ENCODE data around the gene CHD9. TPM values are rescaled to one million over a fixed set of nuclear protein-coding genes. Genes with fewer than 3 reads are reported as not detected.
A peak's percentile ranks its signal among the peaks of the same experiment; 100 is the strongest.
"Not testable (repeated sequence)": the region's sequence is repeated elsewhere in the genome, so short reads cannot be mapped to it uniquely, and the experiment has no call there.

The CHD9 gene, protein sequence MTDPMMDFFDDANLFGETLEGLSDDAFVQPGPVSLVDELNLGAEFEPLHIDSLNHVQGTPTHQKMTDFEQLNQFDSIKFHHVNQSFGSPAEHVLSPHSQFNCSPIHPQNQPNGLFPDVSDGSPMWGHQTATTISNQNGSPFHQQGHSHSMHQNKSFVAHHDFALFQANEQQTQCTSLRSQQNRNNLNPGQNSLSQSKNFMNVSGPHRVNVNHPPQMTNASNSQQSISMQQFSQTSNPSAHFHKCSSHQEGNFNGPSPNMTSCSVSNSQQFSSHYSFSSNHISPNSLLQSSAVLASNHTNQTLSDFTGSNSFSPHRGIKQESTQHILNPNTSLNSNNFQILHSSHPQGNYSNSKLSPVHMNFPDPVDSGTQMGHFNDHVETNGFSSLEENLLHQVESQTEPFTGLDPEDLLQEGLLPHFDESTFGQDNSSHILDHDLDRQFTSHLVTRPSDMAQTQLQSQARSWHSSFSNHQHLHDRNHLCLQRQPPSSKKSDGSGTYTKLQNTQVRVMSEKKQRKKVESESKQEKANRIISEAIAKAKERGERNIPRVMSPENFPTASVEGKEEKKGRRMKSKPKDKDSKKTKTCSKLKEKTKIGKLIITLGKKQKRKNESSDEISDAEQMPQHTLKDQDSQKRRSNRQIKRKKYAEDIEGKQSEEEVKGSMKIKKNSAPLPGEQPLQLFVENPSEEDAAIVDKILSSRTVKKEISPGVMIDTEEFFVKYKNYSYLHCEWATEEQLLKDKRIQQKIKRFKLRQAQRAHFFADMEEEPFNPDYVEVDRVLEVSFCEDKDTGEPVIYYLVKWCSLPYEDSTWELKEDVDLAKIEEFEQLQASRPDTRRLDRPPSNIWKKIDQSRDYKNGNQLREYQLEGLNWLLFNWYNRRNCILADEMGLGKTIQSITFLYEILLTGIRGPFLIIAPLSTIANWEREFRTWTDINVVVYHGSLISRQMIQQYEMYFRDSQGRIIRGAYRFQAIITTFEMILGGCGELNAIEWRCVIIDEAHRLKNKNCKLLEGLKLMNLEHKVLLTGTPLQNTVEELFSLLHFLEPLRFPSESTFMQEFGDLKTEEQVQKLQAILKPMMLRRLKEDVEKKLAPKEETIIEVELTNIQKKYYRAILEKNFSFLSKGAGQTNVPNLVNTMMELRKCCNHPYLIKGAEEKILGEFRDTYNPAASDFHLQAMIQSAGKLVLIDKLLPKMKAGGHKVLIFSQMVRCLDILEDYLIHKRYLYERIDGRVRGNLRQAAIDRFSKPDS (N-terminal part only)
- 71.4 TPM for total RNA-seq

DNA sequence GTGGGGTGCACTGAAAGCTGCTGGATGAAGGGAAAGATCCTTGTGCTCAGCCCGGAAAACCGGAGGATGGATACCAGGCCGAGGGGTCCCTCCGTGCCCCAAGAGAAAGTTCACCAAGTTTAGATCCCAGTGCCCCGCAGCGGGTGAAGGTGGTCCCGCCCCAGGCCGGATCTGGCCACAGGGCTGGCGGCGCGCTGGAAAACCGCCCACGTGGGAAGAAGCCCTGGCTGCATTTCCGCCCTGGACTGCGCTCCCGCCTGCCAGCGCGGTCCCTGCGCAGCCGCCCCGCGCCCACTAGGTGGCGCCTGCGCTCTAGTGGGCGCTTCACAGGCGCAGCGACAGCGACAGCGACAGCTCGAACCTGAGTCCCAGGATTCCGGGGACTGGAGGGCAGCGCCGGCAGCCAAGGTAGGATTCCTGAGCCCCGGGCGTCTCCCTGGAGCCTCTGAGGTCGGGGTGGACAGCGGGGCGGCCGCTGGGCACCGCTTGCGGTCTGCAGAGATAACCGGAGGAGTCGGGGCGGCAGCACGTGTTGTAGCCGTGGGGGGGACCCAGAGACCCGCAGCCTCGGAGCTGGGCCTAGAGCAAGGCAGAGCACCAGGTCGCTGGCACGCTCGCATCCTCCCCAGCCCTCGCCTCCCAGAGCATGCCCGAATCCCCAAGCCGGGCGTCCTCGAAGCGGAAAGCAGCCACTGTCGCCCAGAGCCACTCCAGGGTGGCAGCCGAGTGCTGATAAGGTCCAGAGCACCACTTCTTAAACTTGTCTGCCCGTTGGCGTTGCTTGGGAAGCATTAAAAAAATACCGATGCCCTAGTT lies at the start of gene CHD9:
Gene CHD9 (plus strand): TSS at position 322 of the 816 bp plus-strand sequence. CDS start 101,099 bp downstream, outside the sequence.
- peak; percentile 82 for DNase-seq (ENCODE audit: low spot score)

DNA sequence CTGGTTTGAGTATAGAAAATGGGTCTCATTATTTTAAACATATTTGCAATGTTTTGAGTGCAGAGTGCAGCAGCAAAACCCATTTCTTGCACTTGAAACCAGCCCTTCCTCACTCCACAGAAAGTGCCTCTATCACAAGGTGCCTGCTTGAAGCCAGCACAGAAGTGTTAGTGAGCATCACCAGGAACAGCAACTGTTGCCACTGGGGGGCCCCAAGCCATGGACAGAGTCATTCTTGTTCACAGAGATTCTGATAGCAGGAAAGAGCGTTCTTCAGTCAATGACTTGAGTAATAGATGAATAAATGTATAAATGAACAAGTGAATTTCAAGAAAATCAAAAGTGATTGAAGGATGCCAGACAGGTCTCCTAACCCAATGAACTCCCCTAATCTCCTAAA lies 47.7 kb upstream of the CHD9 start:
- DNase-seq (ENCODE audit: low spot score) = no peak

DNA sequence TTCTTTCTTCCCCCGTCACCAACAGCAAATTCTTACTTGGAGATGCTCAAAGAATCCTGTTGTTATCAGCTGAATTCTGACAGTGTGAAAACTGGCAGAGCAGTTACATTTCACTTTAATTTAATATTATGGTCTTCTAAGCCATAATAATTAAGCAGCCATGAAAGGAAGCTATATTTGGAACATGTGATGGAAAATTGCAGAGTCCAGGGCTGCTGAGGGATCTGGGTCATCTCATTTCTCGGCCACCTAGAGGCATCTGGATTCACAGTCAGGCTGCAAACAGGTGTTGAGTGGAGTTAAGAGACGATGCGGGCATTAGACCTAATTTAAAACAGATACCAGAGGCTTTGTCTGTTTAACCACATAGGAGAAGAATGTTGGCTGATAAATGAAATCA lies 40.5 kb upstream of the CHD9 start:
- DNase-seq (ENCODE audit: low spot score) = no peak

DNA sequence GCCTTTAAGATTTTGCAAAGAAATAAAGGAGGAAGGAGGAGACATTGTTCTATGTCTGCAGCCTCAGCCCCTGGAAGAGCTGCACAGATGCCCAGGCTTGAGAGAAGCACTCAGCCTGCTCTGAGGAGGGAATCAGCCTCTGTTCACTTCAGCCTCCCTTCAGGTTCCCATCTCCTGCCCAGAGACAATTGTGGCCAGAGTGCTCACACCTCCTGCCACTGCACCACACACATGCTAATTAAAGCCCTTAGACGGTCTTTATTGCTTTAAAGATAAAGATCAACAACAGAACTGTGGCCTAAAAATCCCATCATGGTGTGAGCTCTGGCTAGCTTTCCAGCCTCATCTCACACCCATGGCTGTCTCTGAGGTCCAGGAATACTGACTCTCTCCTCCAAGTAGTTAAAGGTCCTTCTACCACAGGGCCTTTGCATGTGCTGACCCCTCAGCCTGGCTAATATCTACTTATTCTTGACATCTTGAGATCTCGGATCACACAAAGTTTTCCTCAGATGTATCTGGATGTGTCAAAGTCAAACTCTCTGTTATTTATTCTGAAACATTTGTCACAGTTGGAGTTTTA lies 35.9 kb upstream of the CHD9 start:
- DNase-seq (ENCODE audit: low spot score) = no peak

DNA sequence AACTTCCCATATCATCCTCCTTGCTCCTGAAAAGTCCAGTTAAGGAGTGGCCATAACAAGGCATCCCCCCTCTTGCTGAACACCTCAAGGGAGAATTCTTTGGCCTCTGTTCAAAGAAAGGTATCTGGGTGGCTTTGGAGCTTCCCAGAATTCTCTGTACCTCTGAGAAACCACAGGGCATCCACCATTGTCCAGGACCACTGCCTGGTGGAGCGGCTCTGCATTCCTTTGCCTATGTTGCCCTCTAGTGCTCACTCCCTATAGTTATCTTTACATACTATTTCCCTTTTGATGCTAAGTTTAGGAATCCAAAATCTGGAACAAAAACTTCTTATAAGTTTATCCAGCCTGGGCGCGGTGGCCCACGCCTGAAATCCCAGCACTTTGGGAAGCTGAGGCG lies 32.4 kb upstream of the CHD9 start:
- no peak for DNase-seq (ENCODE audit: low spot score)

DNA sequence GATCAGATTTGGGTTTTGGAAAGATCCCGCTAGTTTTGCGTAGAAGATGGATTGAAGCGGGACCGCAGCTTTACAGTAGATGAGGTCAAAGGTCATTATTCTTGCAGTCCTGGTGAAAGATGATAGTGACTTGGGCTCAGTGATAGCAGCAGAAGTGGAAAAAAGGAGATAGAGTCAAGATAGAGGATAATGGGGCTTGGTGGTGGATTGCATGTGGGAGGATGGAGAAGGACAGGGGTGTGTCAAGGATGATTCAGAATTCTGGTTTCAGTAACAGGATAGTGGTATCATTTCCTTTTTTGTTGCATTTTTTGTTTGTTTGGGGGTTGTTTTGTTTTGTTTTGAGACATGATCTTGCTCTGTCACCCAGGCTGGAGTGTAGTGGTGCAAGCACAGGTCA lies 30.7 kb upstream of the CHD9 start:
- DNase-seq (ENCODE audit: low spot score) = no peak

DNA sequence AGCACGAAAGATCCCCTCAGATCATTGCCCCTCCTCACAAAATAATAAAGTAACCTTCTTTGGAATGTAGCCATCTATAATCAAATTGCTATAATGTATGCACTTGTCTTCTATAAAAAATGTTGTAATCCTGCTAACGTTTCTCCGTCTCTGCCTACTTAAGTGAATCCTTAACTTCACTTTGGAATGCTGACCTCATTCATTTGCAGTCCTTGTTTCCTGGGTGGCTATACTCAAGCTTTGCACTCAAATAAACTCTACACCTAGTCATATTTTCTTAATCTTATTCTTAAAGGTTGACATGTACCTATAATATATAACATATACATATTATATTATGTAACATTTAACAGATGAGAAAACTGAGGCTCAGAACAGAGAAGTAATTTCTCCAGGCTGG lies 24.8 kb upstream of the CHD9 start:
- DNase-seq (ENCODE audit: low spot score) = no peak

DNA sequence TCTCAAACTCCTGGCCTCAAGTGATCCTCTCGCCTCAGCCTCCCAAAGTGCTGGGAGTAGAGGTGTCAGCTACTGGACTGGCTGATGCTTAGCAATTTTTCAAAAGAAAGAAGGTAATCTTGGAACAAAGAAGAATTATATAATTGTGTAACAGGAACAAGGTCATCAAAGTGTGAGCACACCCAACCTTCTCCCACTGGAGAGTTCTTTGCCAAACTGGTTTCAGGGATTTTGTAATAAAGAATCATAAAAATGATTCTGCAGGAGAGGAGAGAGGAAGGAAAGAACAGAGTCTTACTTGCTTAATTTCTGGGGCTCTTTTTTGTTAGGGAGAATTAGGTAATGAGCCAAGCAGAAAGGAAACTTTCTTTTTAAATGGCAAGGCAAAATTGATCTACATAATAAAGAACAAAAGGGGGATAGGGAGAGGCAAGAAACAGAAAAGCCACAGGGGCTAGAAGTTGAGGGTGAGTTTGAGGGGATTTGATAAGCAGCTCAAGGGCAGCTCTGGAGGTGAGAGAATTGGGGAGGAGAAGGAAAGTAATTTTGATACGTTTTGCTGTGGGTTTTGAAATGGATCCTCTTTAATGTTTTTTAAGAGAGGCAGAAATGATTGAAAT lies 23.4 kb upstream of the CHD9 start:
- DNase-seq (ENCODE audit: low spot score) = no peak

DNA sequence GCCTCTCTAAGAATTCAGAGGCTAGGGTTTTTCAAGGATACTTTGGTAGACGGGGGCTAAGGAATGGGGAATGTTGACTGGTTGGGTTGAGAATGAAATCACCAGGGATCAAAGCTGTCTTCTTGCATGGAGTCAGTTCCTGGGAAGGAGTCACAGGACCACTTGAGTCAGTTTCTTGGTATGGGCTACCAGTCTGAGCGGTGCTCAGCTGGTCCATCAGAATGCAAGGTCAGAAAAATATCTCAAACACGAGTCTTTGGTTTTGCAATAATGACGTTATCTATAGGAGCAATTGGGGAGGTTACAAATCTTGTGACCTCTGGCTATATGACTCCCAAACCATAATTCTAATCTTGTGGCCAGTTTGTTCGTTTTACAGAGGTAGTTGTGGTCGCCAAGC lies 20.5 kb upstream of the CHD9 start:
- DNase-seq (ENCODE audit: low spot score) = no peak

DNA sequence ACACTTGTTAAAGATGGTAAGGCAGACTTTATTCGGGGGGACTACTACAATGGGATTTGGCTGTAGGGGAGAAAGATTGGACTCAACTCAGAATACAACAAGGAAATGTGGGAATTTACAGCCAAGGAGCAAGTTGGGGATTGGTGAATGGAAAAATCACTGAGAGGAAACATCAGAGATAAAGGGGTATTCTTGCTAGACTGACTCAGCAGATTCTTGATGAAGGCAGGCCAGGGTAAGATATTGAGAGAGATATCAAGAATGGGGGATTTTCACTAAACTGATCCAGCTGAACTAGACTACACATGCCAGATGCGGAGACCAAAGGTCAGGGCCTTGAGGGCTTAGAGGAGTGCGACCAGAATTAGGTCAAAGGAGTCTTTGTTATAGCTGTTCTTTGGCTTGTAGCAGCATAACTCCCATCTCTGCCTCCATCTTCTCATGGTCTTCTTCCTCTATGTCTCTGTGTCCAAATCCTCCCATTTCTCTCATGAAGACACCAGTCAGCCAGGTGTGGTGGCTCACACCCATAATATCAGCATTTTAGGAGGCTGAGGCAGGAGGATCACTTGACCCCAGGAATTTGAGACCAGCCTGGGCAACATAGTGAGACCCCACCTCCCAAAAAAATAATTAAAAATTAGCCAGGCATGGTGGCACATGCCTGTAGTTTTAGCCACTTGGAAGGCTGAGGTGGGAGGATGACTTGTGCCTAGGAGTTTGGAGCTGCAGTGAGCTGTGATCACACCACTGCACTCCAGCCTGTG lies 19.4 kb upstream of the CHD9 start:
- no peak for DNase-seq (ENCODE audit: low spot score)

DNA sequence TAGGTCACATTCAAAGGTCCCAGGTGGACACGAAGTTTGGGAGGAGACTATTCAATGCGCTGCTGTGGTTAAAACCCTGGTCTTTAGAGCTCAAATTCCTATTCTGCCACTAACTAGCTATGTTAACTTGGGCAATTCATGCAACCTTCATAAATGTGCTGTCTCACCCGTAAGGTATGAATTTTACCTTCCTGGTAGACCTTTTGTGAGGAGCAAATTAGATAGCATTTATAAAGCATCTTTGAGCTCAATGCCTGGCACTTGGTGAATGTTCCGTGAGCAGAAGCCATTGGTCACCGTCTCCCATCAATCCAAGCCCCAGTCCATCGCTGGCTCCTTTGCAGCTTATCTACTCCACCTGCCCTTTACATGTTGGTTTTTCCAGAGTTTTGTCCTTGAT lies 18.7 kb upstream of the CHD9 start:
- DNase-seq (ENCODE audit: low spot score) = no peak

DNA sequence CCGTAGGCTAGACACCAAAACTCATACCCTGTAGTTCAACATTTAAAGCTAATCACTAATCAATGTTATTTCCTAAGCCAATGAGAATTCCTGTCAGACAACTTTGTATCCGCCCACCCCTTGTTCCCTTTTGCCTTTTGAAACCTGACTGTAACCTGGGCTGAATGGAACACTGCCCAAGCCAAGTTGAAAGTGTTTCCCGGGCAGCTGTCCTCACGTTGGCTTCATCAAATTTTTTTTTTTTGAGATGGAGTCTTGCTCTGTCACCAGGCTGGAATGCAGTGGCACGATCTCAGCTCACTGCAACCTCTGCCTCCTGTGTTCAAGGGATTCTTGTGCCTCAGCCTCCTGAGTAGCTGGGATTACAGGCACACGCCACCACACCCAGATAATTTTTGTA lies 18.1 kb upstream of the CHD9 start:
- not testable (repeated sequence) for DNase-seq (ENCODE audit: low spot score)

DNA sequence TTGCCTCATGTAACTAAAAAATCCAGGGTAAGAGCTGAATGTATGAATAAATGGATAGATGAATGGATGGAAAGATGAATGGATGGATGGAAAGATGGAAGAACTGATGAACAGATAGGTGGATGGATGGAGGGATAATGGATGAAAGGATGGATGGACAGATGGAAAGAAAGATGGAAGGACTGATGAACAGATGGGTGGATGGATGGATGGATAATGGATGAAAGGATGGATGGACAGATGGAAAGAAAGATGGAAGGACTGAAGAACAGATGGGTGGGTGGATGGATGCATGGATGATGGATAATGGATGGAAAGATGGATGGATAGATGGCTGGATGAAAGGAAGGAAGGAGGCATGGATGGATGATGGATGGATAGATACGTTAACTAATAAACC lies 14.0 kb upstream of the CHD9 start:
- no peak for DNase-seq (ENCODE audit: low spot score)

DNA sequence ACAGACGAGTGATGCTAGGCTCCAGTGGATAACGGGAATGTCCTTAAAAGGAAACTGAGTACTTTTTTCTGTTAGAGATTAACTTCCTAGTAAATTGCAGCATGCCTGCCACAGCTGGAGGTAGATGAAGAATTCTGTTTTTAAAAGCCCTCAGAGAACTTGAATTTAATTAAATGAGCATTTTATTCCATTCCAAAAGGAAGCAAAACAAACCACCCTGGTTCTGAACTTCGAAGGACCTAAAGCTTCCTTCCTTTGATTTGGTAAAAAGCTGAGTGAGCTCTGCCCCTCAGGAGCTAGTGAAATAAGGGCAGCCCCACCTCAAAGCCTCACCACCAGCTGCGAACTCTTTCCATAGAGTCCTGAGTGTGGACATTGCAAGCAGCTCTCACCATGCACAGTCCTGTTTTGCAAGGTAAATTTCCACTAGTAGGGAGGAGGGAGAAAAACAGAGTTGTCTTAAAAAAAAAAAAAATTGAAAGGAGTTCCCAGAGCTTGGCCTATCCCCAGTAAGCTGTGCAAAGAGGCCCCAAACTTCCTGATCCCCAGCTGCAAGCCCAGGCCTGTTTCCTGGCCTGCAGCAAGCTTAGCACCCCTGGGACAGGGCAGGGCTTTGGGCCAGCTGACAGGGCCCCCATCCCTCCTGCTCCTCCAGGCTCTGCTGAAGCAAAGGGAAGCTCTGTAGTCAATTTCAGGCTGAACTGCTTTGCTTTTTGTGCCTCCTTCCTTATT lies 13.3 kb upstream of the CHD9 start:
- no peak for DNase-seq (ENCODE audit: low spot score)

DNA sequence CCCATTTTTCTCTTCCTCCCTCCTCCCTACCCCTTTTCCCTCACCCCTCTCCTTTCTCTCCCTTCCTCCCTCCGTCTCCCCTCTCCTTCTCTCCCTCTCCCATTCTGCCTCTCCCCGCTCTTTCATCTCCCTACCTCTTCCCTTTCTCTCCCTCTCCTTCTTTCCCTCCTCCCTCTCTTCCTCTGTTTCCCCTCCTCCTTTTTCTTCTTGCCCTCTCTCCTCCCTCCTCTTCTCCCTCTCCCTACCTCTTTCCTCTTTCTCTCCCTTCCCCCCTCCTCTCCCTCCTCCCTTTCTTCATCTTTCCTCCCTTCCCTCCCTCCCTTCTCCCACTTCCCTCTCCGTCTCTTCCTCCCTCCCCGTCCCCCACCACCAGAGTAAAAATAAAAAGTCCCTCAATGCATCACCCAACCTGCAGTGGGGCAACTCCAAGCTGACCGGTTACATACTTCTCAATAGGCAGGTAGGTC lies 12.5 kb upstream of the CHD9 start:
- DNase-seq (ENCODE audit: low spot score) = no peak

DNA sequence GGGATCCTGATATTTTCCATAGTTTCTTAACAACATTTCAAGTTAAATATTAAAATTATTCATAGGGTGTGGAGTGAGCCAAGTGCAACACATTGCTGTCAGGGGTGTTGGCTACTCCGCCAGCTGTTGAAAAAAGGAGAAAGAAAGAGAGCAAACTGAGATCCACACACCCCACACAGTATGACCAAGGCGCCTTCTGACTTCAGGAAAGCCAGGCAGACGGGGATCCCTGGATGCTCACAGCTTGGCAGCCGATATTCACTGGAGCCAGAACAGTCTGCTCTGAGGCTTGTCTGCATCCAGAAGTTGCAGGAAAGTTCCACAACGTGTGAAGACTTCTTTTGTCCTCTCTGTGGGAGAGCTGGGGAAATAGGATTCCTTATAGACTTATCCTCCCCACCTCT lies 11.4 kb upstream of the CHD9 start:
- no peak for DNase-seq (ENCODE audit: low spot score)

DNA sequence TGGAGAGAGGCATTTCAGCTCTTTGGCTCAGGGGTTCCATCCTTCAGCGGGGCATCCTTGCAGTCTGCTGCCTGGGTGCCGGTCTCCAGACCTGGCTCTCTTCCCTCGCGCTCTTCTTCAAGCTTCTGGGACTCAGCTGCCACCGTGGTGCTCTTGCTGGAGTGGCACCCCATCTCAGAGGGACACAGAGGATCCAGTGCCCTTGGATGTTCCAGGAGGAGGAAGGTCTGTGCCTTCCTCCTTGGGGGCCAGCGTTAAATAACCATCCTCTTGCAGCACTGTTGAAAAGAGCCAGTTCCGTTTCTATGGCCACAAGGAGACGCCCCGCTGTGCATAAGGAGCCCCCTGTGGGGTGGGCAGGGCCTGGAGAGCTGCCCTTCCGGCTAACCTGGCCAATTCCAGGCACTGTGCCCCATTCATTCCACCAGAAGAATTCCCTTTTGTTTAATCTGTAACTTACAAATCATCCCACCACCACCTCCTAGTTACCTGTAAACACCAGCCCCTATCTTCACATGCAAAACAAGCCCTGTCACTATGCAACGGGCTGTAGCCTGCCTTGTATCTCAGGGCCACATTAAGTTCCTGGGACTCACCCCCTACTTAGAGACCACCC lies 10.7 kb upstream of the CHD9 start:
- DNase-seq (ENCODE audit: low spot score) = peak; percentile 47

Data from mucosa of gallbladder (tissue), 1 donor.